Peyer's patch (tissue), 4 donors: ENCODE data around the gene SPI1. TPM values are rescaled to one million over a fixed set of nuclear protein-coding genes. Genes with fewer than 3 reads are reported as not detected.

Experiments
- DNase-seq, 3 donors: peaks; one replicate each; pipeline ENCODE4 v3.0.0-alpha.2; 2017 to 2019
- H3K27ac ChIP-seq, 4 donors: fragments of 200-600 bp; sonication (generic); one replicate each; pipeline ENCODE4 v1.5.1; 2016 to 2019
- H3K27me3 ChIP-seq, 2 donors: fragments of 200-600 bp; sonication (generic); one replicate each; pipeline ENCODE4 v1.5.1; 2019
- H3K36me3 ChIP-seq, 3 donors: fragments of 200-600 bp; sonication (generic); one replicate each; pipeline ENCODE4 v1.5.1; 2016 to 2019
- H3K4me1 ChIP-seq, 4 donors: fragments of 200-600 bp; sonication (generic); one replicate each; pipeline ENCODE4 v1.5.1; 2016 to 2019
- H3K4me3 ChIP-seq, 4 donors: fragments of 200-600 bp; sonication (generic); 1 replicate in 3 of 4; 2 replicates in 1 of 4; pipeline ENCODE4 v1.5.1; 2016 to 2019; ENCODE audit warnings: mild to moderate bottlenecking in 1 of 4
- H3K9me3 ChIP-seq, 4 donors: fragments of 200-600 bp; sonication (generic); one replicate each; pipeline ENCODE4 v1.5.1; 2016 to 2019; ENCODE audit warnings: mild to moderate bottlenecking in 1 of 4
- POLR2A ChIP-seq, 2 donors: fragments of 450-650 bp; IDR thresholded peaks; one replicate each; pipeline ENCODE4 v1.5.1; 2017; ENCODE audit warnings: antibody characterized with exemption in 2 of 2, mild to moderate bottlenecking in 2 of 2, moderate library complexity in 2 of 2
- total RNA-seq, 4 donors: library from RNA; depleted of rRNA; stranded (reverse); fragments of >200 nt; gene quantifications; one replicate each; pipeline ENCODE4 v1.1.0, GENCODE V29; 2016
- TF ChIP-seq, protein P1 (sequence below), 6 experiments: fragments of 450-650 bp in 4 of 6; fragments of 200-600 bp in 2 of 6; sonication (generic) in 1 of 6; IDR thresholded peaks; one replicate each; pipeline ENCODE4 v1.5.1; 2017 to 2019; ENCODE audit warnings: antibody characterized with exemption in 6 of 6, mild to moderate bottlenecking in 3 of 6, moderate library complexity in 1 of 6

The SPI1 gene
- total RNA-seq, 4 donors from 2014 or later: 2.6 to 27.2 (median 7.8) TPM

DNA sequence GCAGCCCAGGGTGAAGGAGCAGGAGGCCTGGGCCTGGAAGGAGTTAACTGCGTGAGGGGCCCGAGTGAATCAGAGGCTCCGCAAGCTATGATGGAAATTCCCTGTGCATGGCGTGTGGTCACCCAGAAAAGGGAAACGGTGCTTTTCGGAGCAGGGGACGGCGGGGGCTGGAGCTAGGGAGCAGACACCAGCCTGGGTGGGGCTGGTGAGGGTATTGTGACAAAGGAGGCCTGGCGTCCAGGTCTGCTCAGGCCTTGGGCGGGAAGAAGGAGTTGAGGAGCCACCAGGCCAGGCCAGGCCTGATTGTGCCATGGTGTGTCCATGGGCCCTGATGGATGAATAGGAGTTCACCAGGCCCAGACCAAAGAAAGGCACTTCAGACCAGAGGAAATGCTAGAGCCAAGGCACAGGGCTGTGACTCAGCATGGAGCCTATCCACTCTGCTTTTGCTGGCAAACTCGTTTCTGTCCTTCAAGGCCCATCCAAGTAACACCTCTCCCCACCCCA is 12.8 kb upstream of the SPI1 start:
- Histone ChIP-seq H3K4me1 (peaks cover 0 to 25% (median 24%) of the 10 kb centered on the region in 4 donors), H3K4me3 (no peak overlapping the region), H3K27ac (peak overlapping the region in 2 of 4 donors; percentile 39 to 52), H3K9me3 (no peaks in the 10 kb centered on the region), H3K36me3 (no peaks in the 10 kb centered on the region), H3K27me3 (no peaks in the 10 kb centered on the region)
- peak in 1 of 3 donors; percentile 60 for DNase-seq
- TF ChIP-seq POLR2A (IDR thresholded peaks at IDR 0.05): no peak
- TF ChIP-seq, protein P1, sequence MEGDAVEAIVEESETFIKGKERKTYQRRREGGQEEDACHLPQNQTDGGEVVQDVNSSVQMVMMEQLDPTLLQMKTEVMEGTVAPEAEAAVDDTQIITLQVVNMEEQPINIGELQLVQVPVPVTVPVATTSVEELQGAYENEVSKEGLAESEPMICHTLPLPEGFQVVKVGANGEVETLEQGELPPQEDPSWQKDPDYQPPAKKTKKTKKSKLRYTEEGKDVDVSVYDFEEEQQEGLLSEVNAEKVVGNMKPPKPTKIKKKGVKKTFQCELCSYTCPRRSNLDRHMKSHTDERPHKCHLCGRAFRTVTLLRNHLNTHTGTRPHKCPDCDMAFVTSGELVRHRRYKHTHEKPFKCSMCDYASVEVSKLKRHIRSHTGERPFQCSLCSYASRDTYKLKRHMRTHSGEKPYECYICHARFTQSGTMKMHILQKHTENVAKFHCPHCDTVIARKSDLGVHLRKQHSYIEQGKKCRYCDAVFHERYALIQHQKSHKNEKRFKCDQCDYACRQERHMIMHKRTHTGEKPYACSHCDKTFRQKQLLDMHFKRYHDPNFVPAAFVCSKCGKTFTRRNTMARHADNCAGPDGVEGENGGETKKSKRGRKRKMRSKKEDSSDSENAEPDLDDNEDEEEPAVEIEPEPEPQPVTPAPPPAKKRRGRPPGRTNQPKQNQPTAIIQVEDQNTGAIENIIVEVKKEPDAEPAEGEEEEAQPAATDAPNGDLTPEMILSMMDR (IDR thresholded peaks at IDR 0.05): no peak

DNA sequence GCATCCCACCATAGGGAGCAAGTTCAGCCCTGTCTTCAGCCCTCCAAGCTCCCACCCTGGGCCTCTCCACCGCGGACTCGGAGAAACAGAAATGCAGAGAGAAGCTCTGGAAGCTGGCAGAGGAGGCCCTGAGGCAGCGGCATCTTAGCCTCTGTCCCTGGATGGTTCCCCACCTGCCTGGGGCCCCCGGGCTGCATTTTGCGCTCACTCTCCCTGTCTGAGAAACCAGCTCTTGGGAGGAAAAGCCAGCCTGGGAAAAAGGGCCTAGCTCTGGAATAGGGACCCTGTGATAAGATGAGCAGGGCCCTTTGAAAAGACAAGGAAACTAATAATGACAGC is 12.0 kb upstream of the SPI1 start:
- DNase-seq: no peak
- H3K27ac ChIP-seq: peak overlapping the region in 1 of 4 donors; percentile 39
- TF ChIP-seq, protein P1 (IDR thresholded peaks at IDR 0.05): no peak
- TF ChIP-seq POLR2A (IDR thresholded peaks at IDR 0.05): no peak
- no peak overlapping the region for H3K4me3 ChIP-seq
- H3K36me3 ChIP-seq: no peaks in the 10 kb centered on the region
- H3K27me3 ChIP-seq: no peaks in the 10 kb centered on the region
- H3K4me1 ChIP-seq: peaks cover 0 to 25% (median 20%) of the 10 kb centered on the region in 4 donors
- H3K9me3 ChIP-seq: no peaks in the 10 kb centered on the region

DNA sequence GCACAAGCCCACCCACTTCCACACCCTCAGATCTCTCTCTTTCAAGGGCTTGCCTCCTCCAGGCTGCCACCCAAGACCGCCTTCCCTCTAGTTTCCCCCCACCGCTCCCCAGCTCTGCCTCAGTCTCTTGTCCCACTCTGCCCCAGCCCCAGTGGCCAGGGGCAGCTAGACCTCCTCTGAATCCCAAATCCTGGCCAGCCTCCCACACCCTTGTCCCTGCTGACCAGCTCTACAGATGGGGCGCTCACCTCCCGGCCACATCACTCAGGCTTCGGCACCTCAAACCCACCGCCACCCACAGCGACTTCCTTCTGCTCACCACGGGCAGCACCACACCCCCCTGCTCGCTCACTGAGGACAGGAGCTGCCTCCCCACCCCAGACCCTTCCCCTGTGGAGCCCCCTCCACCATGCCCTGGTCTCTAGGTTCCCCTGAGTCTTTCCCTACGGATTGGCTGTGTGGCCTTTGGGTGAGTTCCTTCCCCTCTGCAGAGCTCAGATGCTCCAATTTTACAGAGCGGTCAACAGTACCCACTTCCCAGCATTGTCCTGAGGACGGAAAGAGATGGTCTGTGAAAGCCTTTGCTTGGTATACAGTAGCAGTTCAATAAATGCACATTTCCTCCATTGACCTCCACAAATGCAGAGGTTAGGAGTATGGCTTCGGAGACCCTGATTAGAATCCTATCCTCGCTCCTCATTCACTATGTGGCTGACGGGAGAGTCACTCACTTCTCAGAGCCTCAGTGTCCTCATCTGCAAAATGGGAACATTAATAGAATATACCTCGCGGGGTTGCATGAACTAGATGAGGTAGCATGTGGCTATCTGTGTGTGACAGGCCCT is 11.5 kb upstream of the SPI1 start:
- no peak for DNase-seq

DNA sequence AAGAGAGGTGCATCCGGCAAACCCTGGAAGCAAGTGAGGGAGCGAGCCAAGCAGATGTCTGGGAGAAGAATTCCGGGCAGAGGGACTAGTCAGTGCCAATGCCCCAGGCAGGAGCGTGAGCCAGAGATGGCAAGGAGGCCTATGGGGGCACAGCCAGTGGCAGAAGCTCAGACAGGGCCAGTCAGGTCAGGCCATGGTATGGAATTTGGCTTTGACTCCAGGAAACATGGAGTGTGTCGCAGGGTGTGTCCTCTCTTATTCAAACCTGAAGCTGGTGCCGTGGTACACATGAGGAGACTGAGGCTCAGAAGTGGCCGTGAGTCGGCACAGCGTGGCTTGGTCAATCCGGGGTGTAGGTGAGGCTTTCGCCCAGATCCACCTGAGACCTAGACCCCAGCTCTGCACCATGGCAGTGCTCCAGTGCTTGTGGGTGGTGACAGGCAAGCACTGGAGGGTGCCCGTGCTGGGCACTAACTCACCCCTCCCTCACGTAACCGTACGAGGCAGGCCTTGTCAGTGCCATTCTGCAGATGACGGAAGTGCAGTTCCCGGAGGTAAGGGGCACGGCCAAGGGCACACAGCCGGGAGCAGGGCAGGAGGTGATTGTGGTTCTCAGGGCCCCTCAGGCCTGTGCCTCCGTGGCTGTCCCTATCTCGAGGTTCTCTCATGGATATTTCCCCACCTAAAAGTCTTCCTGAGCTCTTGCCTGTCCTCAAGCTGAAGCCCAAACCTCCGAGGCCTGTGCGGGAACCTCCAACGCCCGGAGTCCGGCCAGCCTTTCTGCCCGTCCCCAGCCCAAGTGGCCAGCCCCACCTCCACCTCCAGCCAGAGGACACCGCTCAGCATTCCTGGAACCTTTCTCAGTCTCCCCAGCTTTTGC is 10.6 kb upstream of the SPI1 start:
- no peak overlapping the region for H3K27ac ChIP-seq
- H3K27me3 ChIP-seq: no peaks in the 10 kb centered on the region
- no peak overlapping the region for H3K4me3 ChIP-seq
- H3K9me3 ChIP-seq: no peaks in the 10 kb centered on the region
- H3K36me3 ChIP-seq: no peaks in the 10 kb centered on the region
- DNase-seq: no peak
- no peak for TF ChIP-seq POLR2A (IDR thresholded peaks at IDR 0.05)
- TF ChIP-seq, protein P1 (IDR thresholded peaks at IDR 0.05): no peak
- H3K4me1 ChIP-seq: peaks cover 0 to 12% (median 10%) of the 10 kb centered on the region in 4 donors

More for the DNA sequence above, 11.5 kb upstream of the SPI1 start:
- no peak overlapping the region for H3K4me3 ChIP-seq
- H3K9me3 ChIP-seq: no peaks in the 10 kb centered on the region
- no peak for TF ChIP-seq POLR2A (IDR thresholded peaks at IDR 0.05)
- TF ChIP-seq, protein P1 (IDR thresholded peaks at IDR 0.05): no peak
- no peak overlapping the region for H3K27ac ChIP-seq
- peaks cover 0 to 19% (median 16%) of the 10 kb centered on the region in 4 donors for H3K4me1 ChIP-seq
- H3K36me3 ChIP-seq: no peaks in the 10 kb centered on the region
- no peaks in the 10 kb centered on the region for H3K27me3 ChIP-seq

DNA sequence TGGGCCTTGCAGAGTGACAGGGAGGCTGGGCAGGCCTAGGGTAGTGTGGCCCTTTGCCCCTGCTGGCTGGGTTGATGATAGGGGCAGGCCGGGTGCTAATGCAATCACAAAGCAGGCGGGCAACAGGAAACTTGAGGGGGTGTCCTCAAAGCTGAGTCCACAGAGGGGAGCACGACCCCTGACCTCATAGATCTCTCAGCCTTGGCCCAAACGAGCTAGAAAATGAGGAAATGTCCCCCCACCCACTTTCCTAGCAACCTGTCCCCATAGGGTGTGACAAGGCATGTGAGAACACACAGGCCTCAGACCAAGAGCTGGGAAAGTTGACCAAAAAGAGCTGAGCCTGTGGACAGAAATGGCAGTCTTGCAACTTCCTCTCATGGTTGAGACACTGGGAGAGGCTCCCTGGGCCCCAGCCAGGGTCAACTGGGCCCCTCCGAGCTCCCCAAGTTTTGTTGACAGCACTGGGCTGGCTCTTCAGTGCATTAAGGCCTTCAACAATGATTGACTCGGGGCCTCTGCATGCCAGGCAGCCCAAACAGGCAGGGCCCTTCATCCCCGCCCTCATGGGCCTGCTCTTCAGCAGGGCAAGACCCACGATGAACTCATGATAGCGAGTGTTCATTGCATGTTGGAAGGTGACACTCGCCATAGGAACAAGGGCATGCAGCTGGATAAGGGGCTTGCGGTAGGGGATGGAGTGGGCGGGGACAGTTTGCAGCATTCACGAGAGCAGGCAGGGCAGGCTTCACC is 9.8 kb upstream of the SPI1 start:
- no peak for DNase-seq
- Histone ChIP-seq H3K4me3 (no peak overlapping the region), H3K27ac (no peak overlapping the region)

More for the DNA sequence above, 9.8 kb upstream of the SPI1 start:
- no peaks in the 10 kb centered on the region for H3K36me3 ChIP-seq
- no peaks in the 10 kb centered on the region for H3K9me3 ChIP-seq
- H3K27me3 ChIP-seq: no peaks in the 10 kb centered on the region
- TF ChIP-seq, protein P1 (IDR thresholded peaks at IDR 0.05): no peak
- no peak for TF ChIP-seq POLR2A (IDR thresholded peaks at IDR 0.05)
- H3K4me1 ChIP-seq: peaks cover 0 to 7% (median 4%) of the 10 kb centered on the region in 4 donors
